ENCODE measurements around the gene PLA2G2C. TPM values are rescaled to one million over a fixed set of nuclear protein-coding genes. Genes with fewer than 3 reads are reported as not detected.

PLA2G2C gene
- total and polyA plus RNA-seq, 2 of the 8 experiments (the other 6 are each of a cell fraction or from before 2014, with no cell fraction given): not detected

- TF ChIP-seq CHD7 (IDR thresholded peaks at IDR 0.05; ENCODE audit: insufficient replicate concordance, low read length) (no peak), FOSL1 (IDR thresholded peaks at IDR 0.05; ENCODE audit: insufficient read depth, low read depth, low read length) (no peak), GABPA (IDR thresholded peaks at IDR 0.05; ENCODE audit: borderline replicate concordance, insufficient read depth, low read length) (no peak), KDM5A (IDR thresholded peaks at IDR 0.05; ENCODE audit: low read length) (no peak), CBX8 (IDR thresholded peaks at IDR 0.05; ENCODE audit: borderline replicate concordance, low read depth, low read length) (no peak), RAD21 (IDR thresholded peaks at IDR 0.05 in 1 of 2, conservative IDR thresholded peaks at IDR 0.05 in 1 of 2; ENCODE audit: low read depth in 2 of 2, low read length in 2 of 2) (no peak), POLR2AphosphoS5 (IDR thresholded peaks at IDR 0.05; ENCODE audit: low read depth, low read length) (no peak), TBP (IDR thresholded peaks at IDR 0.05; ENCODE audit: low read depth, low read length) (no peak)
These were observed 60.1 kb downstream of the PLA2G2C start (continued) for GRCh38 chr1:20126041-20126805.

Data from H1 (cell line).